K562 (cell line): Measurements from ENCODE around the gene INSL3. TPM values are rescaled to one million over a fixed set of nuclear protein-coding genes. Genes with fewer than 3 reads are reported as not detected.

Source experiments
- ATAC-seq: fragments of 200-7000 bp; cut with Tn5 transposase; 3 replicates; pipeline ENCODE4 v1.9.1; 2020; ENCODE audit warnings: moderate library complexity
- BruUV-seq: library from RNA; stranded (reverse); fragments of 400-500 nt; replicated peaks from 2 replicates; lab custom pipeline; 2021; lab: Mats Ljungman, UMichigan
- CTCF ChIA-PET: fragments of 300-600 bp; formaldehyde crosslinking; extraction: SDS; loops from one replicate; lab custom pipeline; 2021; ENCODE audit warnings: low intra/inter-chr PET ratio; lab: Yijun Ruan, JAX
- POLR2A ChIA-PET: fragments of 300-600, 350-650 bp; sonication (Branson Sonifier 250); formaldehyde crosslinking; extraction: SDS; loops from one replicate; lab custom pipeline; 2021; ENCODE audit warnings: antibody characterized with exemption, inconsistent platforms; lab: Yijun Ruan, JAX
- DNase-seq, 4 experiments: peaks; one replicate each; pipeline versions ENCODE4 v3.0.0 to v3.0.0-alpha.2; 2011 to 2018; ENCODE audit warnings: low spot score in 3 of 4, mixed read lengths in 3 of 4; ENCODE audit errors: extremely low read depth in 1 of 4
- FAIRE-seq: peaks from 2 replicates; lab custom pipeline; 2011; peaks lifted over from hg19 to GRCh38; lab: Jason Lieb, UNC
- H2AFZ ChIP-seq: 2 replicates; pipeline ENCODE4 v1.6.0; 2011; ENCODE audit warnings: low read depth, low read length, control low read depth, inconsistent platforms
- H3K27ac ChIP-seq: fragments of 200-600 bp; 3 replicates; pipeline ENCODE4 v1.8.0; 2011; ENCODE audit warnings: low read depth, mild to moderate bottlenecking, control low read depth, inconsistent platforms, low read length, moderate library complexity, mixed read lengths; ENCODE audit errors: extremely low read depth
- H3K27me3 ChIP-seq, 2 experiments: fragments of 300-600 bp in 1 of 2; 2 replicates in 1 of 2; 3 replicates in 1 of 2; pipeline versions ENCODE4 v1.6.0 to v1.8.0; 2011; ENCODE audit warnings: inconsistent platforms in 2 of 2, low read length in 2 of 2, mild to moderate bottlenecking in 1 of 2, mixed read lengths in 1 of 2, moderate library complexity in 1 of 2; ENCODE audit not compliant: control insufficient read depth in 2 of 2, insufficient read depth in 2 of 2
- H3K36me3 ChIP-seq: fragments of 300-600 bp; 3 replicates; pipeline ENCODE4 v1.8.0; 2011; ENCODE audit warnings: mild to moderate bottlenecking, low read length, inconsistent platforms; ENCODE audit not compliant: control insufficient read depth, insufficient read depth
- H3K4me1 ChIP-seq, 2 experiments: fragments of 200-600 bp in 1 of 2; replicated peaks in 1 of 2; 2 replicates in 1 of 2; 3 replicates in 1 of 2; pipeline versions ENCODE4 v1.5.1 to v1.8.0; 2011; ENCODE audit warnings: inconsistent platforms in 2 of 2, low read length in 2 of 2, mild to moderate bottlenecking in 1 of 2, mixed read lengths in 1 of 2, moderate library complexity in 1 of 2; ENCODE audit not compliant: control insufficient read depth in 2 of 2, insufficient read depth in 2 of 2
- H3K4me2 ChIP-seq: 2 replicates; pipeline ENCODE4 v1.6.1; 2011; ENCODE audit warnings: low read length, control low read depth, inconsistent platforms, mixed read lengths; ENCODE audit not compliant: insufficient read depth
- H3K4me3 ChIP-seq: fragments of 200-600 bp; sonication (generic), shearing (Covaris generic); 2 replicates; pipeline ENCODE4 v1.5.1; 2016; ENCODE audit warnings: control low read depth, inconsistent platforms
- H3K79me2 ChIP-seq: fragments of 200-600 bp; 3 replicates; pipeline ENCODE4 v1.8.0; 2011; ENCODE audit warnings: low read length, inconsistent platforms; ENCODE audit not compliant: control insufficient read depth, insufficient read depth
- H3K9ac ChIP-seq, 2 experiments: 2 replicates each; pipeline versions ENCODE4 v1.6.0 to v1.6.1; 2011; ENCODE audit warnings: low read depth in 2 of 2, low read length in 2 of 2, control low read depth in 1 of 2, inconsistent platforms in 1 of 2, mild to moderate bottlenecking in 1 of 2, mixed read lengths in 1 of 2; ENCODE audit not compliant: insufficient read depth in 1 of 2
- H3K9me1 ChIP-seq: one replicate; pipeline ENCODE4 v1.6.0; 2011; ENCODE audit warnings: inconsistent platforms, mild to moderate bottlenecking, low read length, moderate library complexity; ENCODE audit not compliant: control insufficient read depth, insufficient read depth
- H3K9me3 ChIP-seq: replicated peaks from 2 replicates; pipeline ENCODE4 v1.5.1; 2011; ENCODE audit warnings: low read depth, low read length, inconsistent platforms; ENCODE audit not compliant: control insufficient read depth, insufficient read depth
- H4K20me1 ChIP-seq: replicated peaks from 2 replicates; pipeline ENCODE4 v1.6.1; 2011; ENCODE audit warnings: low read length, inconsistent platforms, mixed read lengths; ENCODE audit not compliant: control insufficient read depth, insufficient read depth
- CHD2 ChIP-seq: IDR thresholded peaks from 2 replicates; pipeline ENCODE4 v1.6.1; 2011; ENCODE audit warnings: low read depth, low read length
- COPS2 ChIP-seq: fragments of 450-650 bp; conservative IDR thresholded peaks from 2 replicates; pipeline ENCODE4 v1.6.1; 2016; ENCODE audit warnings: mild to moderate bottlenecking, moderate library complexity
- CREM ChIP-seq: IDR thresholded peaks from 2 replicates; pipeline ENCODE4 v1.6.1; 2014; ENCODE audit warnings: antibody characterized with exemption, low read depth
- E4F1 ChIP-seq: fragments of 250-450 bp; sonication (Bioruptor Pico); IDR thresholded peaks from 2 replicates; pipeline ENCODE4 v1.5.0; 2021; ENCODE audit warnings: mild to moderate bottlenecking, borderline replicate concordance
- EHMT2 ChIP-seq: fragments of 450-650 bp; IDR thresholded peaks from 2 replicates; pipeline ENCODE4 v1.6.1; 2018; ENCODE audit warnings: antibody characterized with exemption
- GABPB1 ChIP-seq: sonication (generic); formaldehyde crosslinking; IDR thresholded peaks from 2 replicates; pipeline ENCODE4 v1.8.0; 2022; ENCODE audit warnings: mild to moderate bottlenecking, missing genetic modification reagents
- PBX2 ChIP-seq, 2 experiments: IDR thresholded peaks in 1 of 2; conservative IDR thresholded peaks in 1 of 2; 2 replicates each; pipeline ENCODE4 v1.6.1; 2016; ENCODE audit warnings: low read depth in 2 of 2, mild to moderate bottlenecking in 1 of 2, missing compliant biosample characterization in 1 of 2, missing genetic modification characterization in 1 of 2, moderate library complexity in 1 of 2
- PKNOX1 ChIP-seq: fragments of 450-650 bp; IDR thresholded peaks from 2 replicates; pipeline ENCODE4 v1.6.1; 2016
- RAD51 ChIP-seq: fragments of 450-650 bp; IDR thresholded peaks from 2 replicates; pipeline ENCODE4 v1.7.1; 2016; ENCODE audit warnings: low read depth, mild to moderate bottlenecking, borderline replicate concordance
- SP2 ChIP-seq: IDR thresholded peaks from 2 replicates; pipeline ENCODE4 v1.6.1; 2011; ENCODE audit warnings: mild to moderate bottlenecking, low read depth, low read length, moderate library complexity; ENCODE audit not compliant: poor library complexity, severe bottlenecking; ENCODE audit errors: extremely low read depth
- TCF7L2 ChIP-seq: fragments of 150-350 bp; IDR thresholded peaks from 2 replicates; pipeline ENCODE4 v1.6.1; 2016; ENCODE audit warnings: low read depth, mild to moderate bottlenecking, low read length, moderate library complexity
- THAP7 ChIP-seq: fragments of 250-450 bp; sonication (Bioruptor Pico); IDR thresholded peaks from 2 replicates; pipeline ENCODE4 v1.5.0; 2021
- ZNF253 ChIP-seq: fragments of 250-450 bp; sonication (Bioruptor Pico); conservative IDR thresholded peaks from 2 replicates; pipeline ENCODE4 v1.6.1; 2021; ENCODE audit warnings: mild to moderate bottlenecking
- WGBS: fragments of 100-300 bp; shearing (Covaris generic); methylation state at CpG from one replicate; pipeline ENCODE4 v1.1.6; 2016; ENCODE audit warnings: low coverage, mixed read lengths; ENCODE audit not compliant: insufficient coverage; ENCODE audit errors: missing lambda C conversion rate; 5-methylcytosine and 5-hydroxymethylcytosine counted together
- in situ Hi-C: fragments of 300-500 bp; cut with MboI; formaldehyde crosslinking; loops from 4 replicates; pipeline ENCODE4 v1.15.0; 2018; ENCODE audit warnings: inconsistent platforms, mixed read lengths
- intact Hi-C: fragments of 100-400 bp; cut with micrococcal nuclease; formaldehyde crosslinking; loops from 2 replicates; pipeline ENCODE4 v1.14.2; 2022
- polyA plus RNA-seq, 8 experiments: library from polyadenylated mRNA; depleted of rRNA in 4 of 8; stranded (reverse) in 5 of 8; unstranded in 3 of 8; fragments of >200 nt; fragmentation: Nextera tagmentation in 2 of 8; fragmentation: Illumina TruSeq in 1 of 8; extraction: Ambion mirVana in 2 of 8; extraction: Trizol in 1 of 8; gene quantifications; 2 replicates each; pipeline versions ENCODE4 v1.2.1 to v1.2.3, GENCODE V29; 2011 to 2014; ENCODE audit warnings: inconsistent platforms in 1 of 8, missing spikeins in 1 of 8
- total RNA-seq, 7 experiments: library from RNA; depleted of rRNA in 6 of 7; stranded (reverse); fragments of >200 nt in 6 of 7; fragmentation: Illumina TruSeq in 2 of 7; extraction: Trizol in 2 of 7; gene quantifications; 2 replicates each; pipeline versions ENCODE4 v1.2.1 to v1.2.3, GENCODE V29; 2011 to 2021; ENCODE audit warnings: low replicate concordance in 1 of 7

INSL3 gene
- total and polyA plus RNA-seq, 9 of the 15 experiments (the other 6 are each of a cell fraction or from before 2014, with no cell fraction given), result not detected

- TF ChIP-seq CREM (peak; percentile 34; the same call in 1 of the 2 replicates), TCF7L2 (no peak), THAP7 (no peak)
Observed at GRCh38 chr19:17775245-17775927, 45.9 kb downstream of the INSL3 start (continued).

GRCh38 chr19:17772172-17772571, 49.1 kb downstream of the INSL3 start:
- Histone ChIP-seq H2AFZ (no peak overlapping the region), H3K27me3 (no peaks in the 10 kb centered on the region), H3K9me3 (no peaks in the 10 kb centered on the region), H4K20me1 (no peaks in the 10 kb centered on the region; the same call in 1 of the 2 replicates), H3K36me3 (peaks cover 73% of the 10 kb centered on the region; the same call in 2 of the 3 replicates), H3K9ac (no peak overlapping the region), H3K9me1 (peaks cover 5% of the 10 kb centered on the region), H3K4me2 (no peak overlapping the region), H3K79me2 (no peaks in the 10 kb centered on the region), H3K4me1 (peaks cover 2 to 14% of the 10 kb centered on the region in 2 experiments; a peak in 3 of 5 replicates), H3K27ac (no peak overlapping the region), H3K4me3 (no peak overlapping the region)
- FAIRE-seq (no peak), DNase-seq (peak in 3 of 4 experiments; percentile 42 to 66 (median 55)), ATAC-seq (peak; percentile 71)
- 95% methylated on average over 4 of the region's 4 CpGs for WGBS
- ChIA-PET POLR2A (interaction anchor here (0.6 to 1.7 kb wide), 3 partner anchors 10 to 331 kb away, joined by 3 to 5 read pairs (median 4); no protein-coding TSS in a partner anchor), CTCF (no interaction called here)
- in situ Hi-C loops, result no loop called here
- no TSS peak for BruUV-seq
- intact Hi-C loops, result no loop called here
- TF ChIP-seq GABPB1 (CRISPR knock-in tag) (peak; percentile 26; the same call in 1 of the 2 replicates), PKNOX1 (peak; percentile 97), RAD51 (peak; percentile 44; the same call in 1 of the 2 replicates), SP2 (peak; percentile 50), COPS2 (no peak), CHD2 (0 out of 2 replicates have a peak, but pooled peaks have one; percentile 38), E4F1 (CRISPR knock-in tag) (no peak), EHMT2 (peak; percentile 49; the same call in 1 of the 2 replicates), ZNF253 (CRISPR knock-in tag) (no peak), PBX2 (CRISPR knock-in tag; IDR thresholded peaks at IDR 0.05; ENCODE audit: low read depth) (peak; percentile 44; the same call in 1 of the 2 replicates), PBX2 (tag; conservative IDR thresholded peaks at IDR 0.05; ENCODE audit: low read depth) (peak; percentile 76)
